Measurements from ENCODE around the gene HTT-AS.

GRCh38 chr4:3036131-3036952 lies 38.0 kb downstream of the HTT-AS start:
- TF ChIP-seq POLR2A (IDR thresholded peaks at IDR 0.05) (no peak), POLR2AphosphoS5 (IDR thresholded peaks at IDR 0.05) (no peak), EP300 (IDR thresholded peaks at IDR 0.05) (no peak)
- TF ChIP-seq, protein P1, sequence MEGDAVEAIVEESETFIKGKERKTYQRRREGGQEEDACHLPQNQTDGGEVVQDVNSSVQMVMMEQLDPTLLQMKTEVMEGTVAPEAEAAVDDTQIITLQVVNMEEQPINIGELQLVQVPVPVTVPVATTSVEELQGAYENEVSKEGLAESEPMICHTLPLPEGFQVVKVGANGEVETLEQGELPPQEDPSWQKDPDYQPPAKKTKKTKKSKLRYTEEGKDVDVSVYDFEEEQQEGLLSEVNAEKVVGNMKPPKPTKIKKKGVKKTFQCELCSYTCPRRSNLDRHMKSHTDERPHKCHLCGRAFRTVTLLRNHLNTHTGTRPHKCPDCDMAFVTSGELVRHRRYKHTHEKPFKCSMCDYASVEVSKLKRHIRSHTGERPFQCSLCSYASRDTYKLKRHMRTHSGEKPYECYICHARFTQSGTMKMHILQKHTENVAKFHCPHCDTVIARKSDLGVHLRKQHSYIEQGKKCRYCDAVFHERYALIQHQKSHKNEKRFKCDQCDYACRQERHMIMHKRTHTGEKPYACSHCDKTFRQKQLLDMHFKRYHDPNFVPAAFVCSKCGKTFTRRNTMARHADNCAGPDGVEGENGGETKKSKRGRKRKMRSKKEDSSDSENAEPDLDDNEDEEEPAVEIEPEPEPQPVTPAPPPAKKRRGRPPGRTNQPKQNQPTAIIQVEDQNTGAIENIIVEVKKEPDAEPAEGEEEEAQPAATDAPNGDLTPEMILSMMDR (IDR thresholded peaks at IDR 0.05) = no peak

Measured in stomach (tissue), 4 donors.